HL-60 (cell line): ENCODE results near the gene CCDC107.

Experiments used
- GABPA ChIP-seq: IDR thresholded peaks from 2 replicates; pipeline ENCODE4 v1.6.1; 2012; ENCODE audit warnings: low read depth
- POLR2AphosphoS5 ChIP-seq: IDR thresholded peaks from 2 replicates; pipeline ENCODE4 v1.6.1; 2012; ENCODE audit warnings: low read depth
- TF ChIP-seq, protein P1 (sequence below): IDR thresholded peaks from one replicate; pipeline ENCODE4 v1.5.1; 2011; ENCODE audit warnings: low read length, control low read depth, inconsistent platforms; ENCODE audit not compliant: insufficient read depth
- TF ChIP-seq, protein P2 (sequence below): IDR thresholded peaks from 2 replicates; pipeline ENCODE4 v1.6.1; 2012; ENCODE audit warnings: low read depth; ENCODE audit not compliant: insufficient replicate concordance

DNA sequence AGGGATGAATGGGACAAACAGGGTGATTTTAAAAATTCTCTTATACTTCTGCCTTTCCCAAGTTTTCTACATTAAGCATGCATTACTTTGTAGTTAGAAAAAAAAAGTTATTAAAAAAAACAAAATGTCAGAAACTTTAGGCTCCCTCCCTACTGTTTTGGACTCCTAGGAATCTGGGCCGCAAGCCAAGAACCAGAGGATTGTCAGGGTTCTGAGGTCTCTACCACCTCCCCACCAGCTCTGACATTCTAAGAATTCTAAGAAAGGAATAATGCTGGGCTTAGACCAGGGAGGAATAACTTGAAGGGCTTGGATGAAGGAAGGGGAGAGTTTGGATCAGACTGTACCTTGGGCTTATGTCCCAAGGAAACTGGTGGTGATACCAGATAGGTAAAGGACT is 8.0 kb downstream of the CCDC107 start:
- TF ChIP-seq, protein P1, sequence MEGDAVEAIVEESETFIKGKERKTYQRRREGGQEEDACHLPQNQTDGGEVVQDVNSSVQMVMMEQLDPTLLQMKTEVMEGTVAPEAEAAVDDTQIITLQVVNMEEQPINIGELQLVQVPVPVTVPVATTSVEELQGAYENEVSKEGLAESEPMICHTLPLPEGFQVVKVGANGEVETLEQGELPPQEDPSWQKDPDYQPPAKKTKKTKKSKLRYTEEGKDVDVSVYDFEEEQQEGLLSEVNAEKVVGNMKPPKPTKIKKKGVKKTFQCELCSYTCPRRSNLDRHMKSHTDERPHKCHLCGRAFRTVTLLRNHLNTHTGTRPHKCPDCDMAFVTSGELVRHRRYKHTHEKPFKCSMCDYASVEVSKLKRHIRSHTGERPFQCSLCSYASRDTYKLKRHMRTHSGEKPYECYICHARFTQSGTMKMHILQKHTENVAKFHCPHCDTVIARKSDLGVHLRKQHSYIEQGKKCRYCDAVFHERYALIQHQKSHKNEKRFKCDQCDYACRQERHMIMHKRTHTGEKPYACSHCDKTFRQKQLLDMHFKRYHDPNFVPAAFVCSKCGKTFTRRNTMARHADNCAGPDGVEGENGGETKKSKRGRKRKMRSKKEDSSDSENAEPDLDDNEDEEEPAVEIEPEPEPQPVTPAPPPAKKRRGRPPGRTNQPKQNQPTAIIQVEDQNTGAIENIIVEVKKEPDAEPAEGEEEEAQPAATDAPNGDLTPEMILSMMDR, result no peak
- TF ChIP-seq, protein P2, sequence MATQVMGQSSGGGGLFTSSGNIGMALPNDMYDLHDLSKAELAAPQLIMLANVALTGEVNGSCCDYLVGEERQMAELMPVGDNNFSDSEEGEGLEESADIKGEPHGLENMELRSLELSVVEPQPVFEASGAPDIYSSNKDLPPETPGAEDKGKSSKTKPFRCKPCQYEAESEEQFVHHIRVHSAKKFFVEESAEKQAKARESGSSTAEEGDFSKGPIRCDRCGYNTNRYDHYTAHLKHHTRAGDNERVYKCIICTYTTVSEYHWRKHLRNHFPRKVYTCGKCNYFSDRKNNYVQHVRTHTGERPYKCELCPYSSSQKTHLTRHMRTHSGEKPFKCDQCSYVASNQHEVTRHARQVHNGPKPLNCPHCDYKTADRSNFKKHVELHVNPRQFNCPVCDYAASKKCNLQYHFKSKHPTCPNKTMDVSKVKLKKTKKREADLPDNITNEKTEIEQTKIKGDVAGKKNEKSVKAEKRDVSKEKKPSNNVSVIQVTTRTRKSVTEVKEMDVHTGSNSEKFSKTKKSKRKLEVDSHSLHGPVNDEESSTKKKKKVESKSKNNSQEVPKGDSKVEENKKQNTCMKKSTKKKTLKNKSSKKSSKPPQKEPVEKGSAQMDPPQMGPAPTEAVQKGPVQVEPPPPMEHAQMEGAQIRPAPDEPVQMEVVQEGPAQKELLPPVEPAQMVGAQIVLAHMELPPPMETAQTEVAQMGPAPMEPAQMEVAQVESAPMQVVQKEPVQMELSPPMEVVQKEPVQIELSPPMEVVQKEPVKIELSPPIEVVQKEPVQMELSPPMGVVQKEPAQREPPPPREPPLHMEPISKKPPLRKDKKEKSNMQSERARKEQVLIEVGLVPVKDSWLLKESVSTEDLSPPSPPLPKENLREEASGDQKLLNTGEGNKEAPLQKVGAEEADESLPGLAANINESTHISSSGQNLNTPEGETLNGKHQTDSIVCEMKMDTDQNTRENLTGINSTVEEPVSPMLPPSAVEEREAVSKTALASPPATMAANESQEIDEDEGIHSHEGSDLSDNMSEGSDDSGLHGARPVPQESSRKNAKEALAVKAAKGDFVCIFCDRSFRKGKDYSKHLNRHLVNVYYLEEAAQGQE, result no peak
- TF ChIP-seq POLR2AphosphoS5 (no peak), GABPA (no peak)
